ENCODE data around the gene CAPN11. TPM values are rescaled to one million over a fixed set of nuclear protein-coding genes. Genes with fewer than 3 reads are reported as not detected.

CAPN11 gene
- total and polyA plus RNA-seq, 2 donors from 2014 or later, result 0.39 to 2.3 TPM

GRCh38 chr6:44156494-44157151 is 2.0 kb upstream of the CAPN11 start:
- DNase-seq (peak in 1 of 5 donors; percentile 25), FAIRE-seq (no peak)
- H3K9ac ChIP-seq (ENCODE audit: low read length in 3 of 3), result no peak overlapping the region
- no peak overlapping the region for H3K4me3 ChIP-seq (ENCODE audit: low read length in 3 of 3)
- H3K36me3 ChIP-seq (ENCODE audit: control insufficient read depth in 2 of 3, insufficient read depth in 3 of 3, low read length in 3 of 3), result no peaks in the 10 kb centered on the region
- no peak for TF ChIP-seq CTCF (IDR thresholded peaks at IDR 0.05; ENCODE audit: borderline replicate concordance, extremely low read depth, insufficient read depth)
- no peak overlapping the region for H3K27ac ChIP-seq (ENCODE audit: low read depth in 2 of 2, low read length in 2 of 2)
- intact Hi-C loops (cut with DNase I), result no loop called here
- H3K27me3 ChIP-seq (ENCODE audit: control insufficient read depth, insufficient read depth, low read length), result no peaks in the 10 kb centered on the region
- H3K9me3 ChIP-seq (ENCODE audit: control insufficient read depth in 2 of 3, insufficient read depth in 1 of 3, low read length in 3 of 3), result no peaks in the 10 kb centered on the region
- H3K4me1 ChIP-seq (ENCODE audit: control insufficient read depth in 2 of 3, insufficient read depth in 2 of 3, low read depth in 1 of 3, low read length in 3 of 3), result no peaks in the 10 kb centered on the region

- no peaks in the 10 kb centered on the region for H3K9me3 ChIP-seq (ENCODE audit: control insufficient read depth in 2 of 3, insufficient read depth in 1 of 3, low read length in 3 of 3)
- no peak for DNase-seq
- no peak overlapping the region for H3K4me3 ChIP-seq (ENCODE audit: low read length in 3 of 3)
- H3K4me1 ChIP-seq (ENCODE audit: control insufficient read depth in 2 of 3, insufficient read depth in 2 of 3, low read depth in 1 of 3, low read length in 3 of 3), result no peaks in the 10 kb centered on the region
- no peak for FAIRE-seq
- no peak overlapping the region for H3K27ac ChIP-seq (ENCODE audit: low read depth in 2 of 2, low read length in 2 of 2)
- H3K36me3 ChIP-seq (ENCODE audit: control insufficient read depth in 2 of 3, insufficient read depth in 3 of 3, low read length in 3 of 3), result no peaks in the 10 kb centered on the region
- intact Hi-C loops (cut with DNase I), result no loop called here
- H3K27me3 ChIP-seq (ENCODE audit: control insufficient read depth, insufficient read depth, low read length), result no peaks in the 10 kb centered on the region
- no peak overlapping the region for H3K9ac ChIP-seq (ENCODE audit: low read length in 3 of 3)
- no peak for TF ChIP-seq CTCF (IDR thresholded peaks at IDR 0.05; ENCODE audit: borderline replicate concordance, extremely low read depth, insufficient read depth)
Observed at GRCh38 chr6:44157152-44157521, 1.5 kb upstream of the CAPN11 start.

GRCh38 chr6:44161997-44162338 is 3.3 kb downstream of the CAPN11 start:
- H3K4me1 ChIP-seq (ENCODE audit: control insufficient read depth in 2 of 3, insufficient read depth in 2 of 3, low read depth in 1 of 3, low read length in 3 of 3), result no peaks in the 10 kb centered on the region
- no peak overlapping the region for H3K27ac ChIP-seq (ENCODE audit: low read depth in 2 of 2, low read length in 2 of 2)
- no peak overlapping the region for H3K9ac ChIP-seq (ENCODE audit: low read length in 3 of 3)
- DNase-seq (no peak), FAIRE-seq (no peak)
- intact Hi-C loops (cut with DNase I), result no loop called here
- no peak overlapping the region for H3K4me3 ChIP-seq (ENCODE audit: low read length in 3 of 3)
- H3K9me3 ChIP-seq (ENCODE audit: control insufficient read depth in 2 of 3, insufficient read depth in 1 of 3, low read length in 3 of 3), result no peaks in the 10 kb centered on the region
- no peaks in the 10 kb centered on the region for H3K36me3 ChIP-seq (ENCODE audit: control insufficient read depth in 2 of 3, insufficient read depth in 3 of 3, low read length in 3 of 3)
- TF ChIP-seq CTCF (IDR thresholded peaks at IDR 0.05; ENCODE audit: borderline replicate concordance, extremely low read depth, insufficient read depth), result no peak
- H3K27me3 ChIP-seq (ENCODE audit: control insufficient read depth, insufficient read depth, low read length), result no peaks in the 10 kb centered on the region
